Measurements from ENCODE around the gene CT45A9. TPM values are rescaled to one million over a fixed set of nuclear protein-coding genes. Genes with fewer than 3 reads are reported as not detected.
"Not testable (repeated sequence)": the region's sequence is repeated elsewhere in the genome, so short reads cannot be mapped to it uniquely, and the experiment has no call there.

CT45A9 gene
- not detected for total RNA-seq
- polyA plus RNA-seq, result not detected

- not testable (repeated sequence) for H3K27me3 ChIP-seq (ENCODE audit: control insufficient read depth in 4 of 4, insufficient read depth in 4 of 4, low read length in 3 of 4); H3K9ac ChIP-seq (ENCODE audit: low read depth in 1 of 2, low read length in 2 of 2); H3K27ac ChIP-seq (ENCODE audit: low read depth in 1 of 2, low read length in 2 of 2); H3K4me3 ChIP-seq (ENCODE audit: low read depth in 1 of 3, low read length in 3 of 3); H3K4me1 ChIP-seq (ENCODE audit: control insufficient read depth in 4 of 4, insufficient read depth in 4 of 4, low read length in 3 of 4); DNase-seq (ENCODE audit: low spot score); H3K36me3 ChIP-seq (ENCODE audit: control insufficient read depth in 4 of 4, insufficient read depth in 3 of 4, low read depth in 1 of 4, low read length in 3 of 4); H3K9me3 ChIP-seq (ENCODE audit: control insufficient read depth in 4 of 4, low read length in 3 of 4)
- no CpG with 5 or more reads among the region's 17 CpGs for WGBS
Measured at GRCh38 chrX:135871712-135872111, at the start of gene CT45A9. Gene CT45A9 (minus strand): TSS chrX:135871812. CDS start chrX:135868061, 3,751 bp downstream.

GRCh38 chrX:135920516-135920915, 48.9 kb upstream of the CT45A9 start:
- H3K27ac ChIP-seq (ENCODE audit: low read depth in 1 of 2, low read length in 2 of 2); H3K36me3 ChIP-seq (ENCODE audit: control insufficient read depth in 4 of 4, insufficient read depth in 3 of 4, low read depth in 1 of 4, low read length in 3 of 4); H3K4me1 ChIP-seq (ENCODE audit: control insufficient read depth in 4 of 4, insufficient read depth in 4 of 4, low read length in 3 of 4); H3K9me3 ChIP-seq (ENCODE audit: control insufficient read depth in 4 of 4, low read length in 3 of 4); H3K4me3 ChIP-seq (ENCODE audit: low read depth in 1 of 3, low read length in 3 of 3); DNase-seq (ENCODE audit: low spot score); H3K9ac ChIP-seq (ENCODE audit: low read depth in 1 of 2, low read length in 2 of 2); H3K27me3 ChIP-seq (ENCODE audit: control insufficient read depth in 4 of 4, insufficient read depth in 4 of 4, low read length in 3 of 4): not testable (repeated sequence)
- 56% methylated on average over 1 of the region's 1 CpG for WGBS

GRCh38 chrX:135914404-135914803, 42.8 kb upstream of the CT45A9 start:
- Histone ChIP-seq H3K27me3 (ENCODE audit: control insufficient read depth in 4 of 4, insufficient read depth in 4 of 4, low read length in 3 of 4) (peaks cover 0 to 7% (median 0%) of the 10 kb centered on the region in 4 donors), H3K4me3 (ENCODE audit: low read depth in 1 of 3, low read length in 3 of 3) (no peak overlapping the region), H3K36me3 (ENCODE audit: control insufficient read depth in 4 of 4, insufficient read depth in 3 of 4, low read depth in 1 of 4, low read length in 3 of 4) (no peaks in the 10 kb centered on the region), H3K9me3 (ENCODE audit: control insufficient read depth in 4 of 4, low read length in 3 of 4) (peaks cover 0 to 2% (median 0%) of the 10 kb centered on the region in 4 donors), H3K27ac (ENCODE audit: low read depth in 1 of 2, low read length in 2 of 2) (no peak overlapping the region), H3K4me1 (ENCODE audit: control insufficient read depth in 4 of 4, insufficient read depth in 4 of 4, low read length in 3 of 4) (no peaks in the 10 kb centered on the region), H3K9ac (ENCODE audit: low read depth in 1 of 2, low read length in 2 of 2) (no peak overlapping the region)
- no peak for DNase-seq (ENCODE audit: low spot score)
- 83% methylated on average over 5 of the region's 5 CpGs for WGBS
- TF ChIP-seq EGR1 (IDR thresholded peaks at IDR 0.05; ENCODE audit: low read depth in 2 of 2) (no peak), RXRA (IDR thresholded peaks at IDR 0.05) (no peak), GABPA (IDR thresholded peaks at IDR 0.05 in 1 of 2, conservative IDR thresholded peaks at IDR 0.05 in 1 of 2) (no peak), FOXA1 (IDR thresholded peaks at IDR 0.05) (no peak), REST (IDR thresholded peaks at IDR 0.05) (no peak), ZBTB33 (IDR thresholded peaks at IDR 0.05) (no peak), YY1 (IDR thresholded peaks at IDR 0.05) (no peak), TAF1 (conservative IDR thresholded peaks at IDR 0.05) (no peak), HNF4G (IDR thresholded peaks at IDR 0.05) (no peak), JUND (IDR thresholded peaks at IDR 0.05) (no peak), NR2F2 (IDR thresholded peaks at IDR 0.05) (no peak), FOXA2 (IDR thresholded peaks at IDR 0.05) (no peak), SP1 (IDR thresholded peaks at IDR 0.05) (no peak), MAX (IDR thresholded peaks at IDR 0.05) (no peak), RAD21 (IDR thresholded peaks at IDR 0.05) (no peak), CTCF (IDR thresholded peaks at IDR 0.05; ENCODE audit: low read depth, low read length, missing input control) (no peak), ATF3 (IDR thresholded peaks at IDR 0.05) (no peak)
